Heart left ventricle (tissue), 16 donors: ENCODE results near the gene TMIGD2. TPM values are rescaled to one million over a fixed set of nuclear protein-coding genes. Genes with fewer than 3 reads are reported as not detected.

ENCODE experiments used
- ATAC-seq, 4 donors: fragments of 200-7000 bp; cut with Tn5 transposase; one replicate each; pipeline ENCODE4 v1.9.1; 2020 to 2022; ENCODE audit warnings: moderate library complexity in 4 of 4, mild to moderate bottlenecking in 3 of 4, moderate number of reproducible peaks in 1 of 4
- DNase-seq, 5 donors: peaks; one replicate each; pipeline ENCODE4 v3.0.0-alpha.2; 2020
- H3K27ac ChIP-seq, 12 donors: fragments of 200-600 bp; sonication (generic) in 4 of 12; one replicate each; pipeline versions ENCODE4 v1.5.0 to v1.8.0; 2016 to 2022; ENCODE audit warnings: mild to moderate bottlenecking in 2 of 12
- H3K27me3 ChIP-seq, 9 donors: fragments of 200-600 bp; sonication (generic) in 2 of 9; one replicate each; pipeline versions ENCODE4 v1.5.1 to v1.8.0; 2016 to 2022; ENCODE audit warnings: mild to moderate bottlenecking in 3 of 9
- H3K36me3 ChIP-seq, 9 donors: fragments of 200-600 bp; sonication (generic) in 2 of 9; one replicate each; pipeline versions ENCODE4 v1.5.0 to v1.8.0; 2018 to 2022; ENCODE audit warnings: mild to moderate bottlenecking in 2 of 9
- H3K4me1 ChIP-seq, 12 donors: fragments of 200-600 bp; sonication (generic) in 4 of 12; one replicate each; pipeline versions ENCODE4 v1.5.0 to v1.8.0; 2016 to 2022; ENCODE audit warnings: mild to moderate bottlenecking in 3 of 12
- H3K4me3 ChIP-seq, 12 donors: fragments of 200-600 bp; sonication (generic) in 4 of 12; one replicate each; pipeline versions ENCODE4 v1.5.0 to v1.8.0; 2017 to 2022; ENCODE audit warnings: mild to moderate bottlenecking in 9 of 12, moderate library complexity in 4 of 12
- H3K9me3 ChIP-seq, 12 donors: fragments of 200-600 bp; sonication (generic) in 4 of 12; one replicate each; pipeline versions ENCODE4 v1.5.0 to v1.8.0; 2016 to 2022; ENCODE audit warnings: mild to moderate bottlenecking in 1 of 12
- CTCF ChIP-seq, 12 donors: fragments of 200-600 bp; sonication (generic) in 4 of 12; IDR thresholded peaks; one replicate each; pipeline versions ENCODE4 v1.5.0 to v1.8.0; 2018 to 2022; ENCODE audit warnings: antibody characterized with exemption in 12 of 12, mild to moderate bottlenecking in 5 of 12
- POLR2A ChIP-seq, 2 donors: fragments of 450-650 bp; IDR thresholded peaks; one replicate each; pipeline ENCODE4 v1.6.1; 2017; ENCODE audit warnings: antibody characterized with exemption in 2 of 2, mild to moderate bottlenecking in 2 of 2, moderate library complexity in 2 of 2
- WGBS, 4 donors: extraction: QIAGEN DNeasy Blood & Tissue Kit in 2 of 4; methylation state at CpG; one replicate each; pipeline versions ENCODE4 v1.1.5 to v1.1.7; 2013 to 2018; 5-methylcytosine and 5-hydroxymethylcytosine counted together
- intact Hi-C, 10 donors: fragments of 100-400 bp; cut with DNase I; formaldehyde crosslinking; loops; one replicate each; pipeline versions ENCODE4 v1.11.1 to v1.14.2; 2022
- polyA plus RNA-seq, 2 donors: library from polyadenylated mRNA; stranded (reverse); fragments of 200-250 nt; gene quantifications; one replicate each; pipeline ENCODE4 v1.2.3, GENCODE V29; 2013
- total RNA-seq, 9 donors: library from RNA; depleted of rRNA in 2 of 9; stranded (reverse); fragments of >200 nt in 2 of 9; fragmentation: NEBNext Ultra II Directional in 3 of 9; extraction: Animal tissue kit (Norgen Biotek cat#: 25700) in 3 of 9; gene quantifications; one replicate each; pipeline versions ENCODE4 v1.1.0 to v1.2.4, GENCODE V29; 2016 to 2023
- donor health status: ischemic (EF 13 %, LVEDD 7.1; RV severe dilation, severe dysfunction).
- donor health status: healthy with polysubstance abuse.
- donor health status: DM: no; HTN: yes; CAD: no.
- donor health status: DM: no; HTN: no; CAD: no.
- donor health status: ischemic (EF 25% LVEDD 6.9; RV normal size, moderate dysfunction).
- donor health status: ischemic (EF 25% LVEDD 5.7; RV mildly dilated, moderate dysfunction).
- donor health status: healthy.
- donor health status: DM: yes; HTN: yes; CAD: no.
- donor health status: ischemic (EF 35%, LVEDD 5.7; RV mildly dilated, moderate dysfunction).
- donor health status: nonischemic (EF 11% LVEDD 7.7; RV severe dilation, severe dysfunction).
- donor health status: DM: yes; HTN: yes; CAD: no.
- donor health status: PGD.
- donor health status: ischemic (EF 29% LVEDD 5.4; RV normal size, mild dysfunction).
- donor health status: nonischemic (EF 23%, LVEDD 6.1; RV moderate dilation, normal function).

TMIGD2 gene
- total and polyA plus RNA-seq, 11 donors = 0.06 to 0.67 (median 0.25) TPM; not detected in 7

GRCh38 chr19:4266253-4267000 is 35.8 kb downstream of the TMIGD2 start:
- 86 to 94% (median 93%) methylated on average over 18 of the region's 18 CpGs for WGBS, 4 donors
- DNase-seq = no peak
- TF ChIP-seq CTCF (IDR thresholded peaks at IDR 0.05) (no peak), POLR2A (IDR thresholded peaks at IDR 0.05) (no peak)
- H3K36me3 ChIP-seq = peaks cover 0 to 95% (median 77%) of the 10 kb centered on the region in 9 donors
- intact Hi-C loops = loop anchor here (2.0 to 10.0 kb wide), 7 partner anchors 58 to 258 kb away; partner anchors contain the start of genes CHAF1A (in 3 of the 10) and SH3GL1 (in 3 of the 10)
- peaks cover 0 to 7% (median 0%) of the 10 kb centered on the region in 12 donors for H3K4me1 ChIP-seq
- no peaks in the 10 kb centered on the region for H3K9me3 ChIP-seq
- no peak overlapping the region for H3K4me3 ChIP-seq
- ATAC-seq = no peak
- no peak overlapping the region for H3K27ac ChIP-seq
- H3K27me3 ChIP-seq = no peaks in the 10 kb centered on the region

GRCh38 chr19:4264812-4265211 is 37.4 kb downstream of the TMIGD2 start:
- no peaks in the 10 kb centered on the region for H3K27me3 ChIP-seq
- intact Hi-C loops = loop anchor here (5.0 to 10.0 kb wide), 6 partner anchors 60 to 260 kb away; partner anchors contain the start of genes CHAF1A (in 3 of the 10) and SH3GL1 (in 3 of the 10)
- H3K36me3 ChIP-seq = peaks cover 0 to 98% (median 86%) of the 10 kb centered on the region in 9 donors
- H3K4me1 ChIP-seq = peaks cover 0 to 7% (median 0%) of the 10 kb centered on the region in 12 donors
- TF ChIP-seq CTCF (IDR thresholded peaks at IDR 0.05) (no peak), POLR2A (IDR thresholded peaks at IDR 0.05) (no peak)
- ATAC-seq = no peak
- no peak overlapping the region for H3K4me3 ChIP-seq
- H3K9me3 ChIP-seq = no peaks in the 10 kb centered on the region
- H3K27ac ChIP-seq = no peak overlapping the region
- 77 to 89% (median 82%) methylated on average over 4 of the region's 4 CpGs for WGBS, 4 donors
- DNase-seq = no peak

GRCh38 chr19:4260613-4261191 is 41.5 kb downstream of the TMIGD2 start:
- Histone ChIP-seq H3K4me3 (no peak overlapping the region), H3K36me3 (peaks cover 0 to 96% (median 89%) of the 10 kb centered on the region in 9 donors), H3K27me3 (no peaks in the 10 kb centered on the region), H3K4me1 (no peaks in the 10 kb centered on the region), H3K27ac (no peak overlapping the region), H3K9me3 (peaks cover 0 to 7% (median 2%) of the 10 kb centered on the region in 12 donors)
- TF ChIP-seq POLR2A (IDR thresholded peaks at IDR 0.05) (no peak), CTCF (IDR thresholded peaks at IDR 0.05) (no peak)
- ATAC-seq = no peak
- no peak for DNase-seq
- 93 to 96% (median 95%) methylated on average over 10 to 11 of the region's 11 CpGs for WGBS, 4 donors
- intact Hi-C loops = loop anchor here in 5 of 10 donors (10.0 kb wide), 4 partner anchors 64 to 264 kb away; partner anchors contain the start of genes CHAF1A (in 1 of the 5) and SH3GL1 (in 1 of the 5)

- H3K4me1 ChIP-seq = no peaks in the 10 kb centered on the region
- peaks cover 0 to 17% (median 3%) of the 10 kb centered on the region in 12 donors for H3K9me3 ChIP-seq
- H3K4me3 ChIP-seq = no peak overlapping the region
- H3K36me3 ChIP-seq = peaks cover 3 to 98% (median 95%) of the 10 kb centered on the region in 9 donors
- peak in 3 of 4 donors; percentile 14 to 33 (median 20) for ATAC-seq
- H3K27ac ChIP-seq = no peak overlapping the region
- WGBS, 4 donors = 91 to 97% (median 96%) methylated on average over 21 to 28 of the region's 28 CpGs
- H3K27me3 ChIP-seq = no peaks in the 10 kb centered on the region
- intact Hi-C loops = no loop called here
- DNase-seq = no peak
- TF ChIP-seq CTCF (IDR thresholded peaks at IDR 0.05) (no peak), POLR2A (IDR thresholded peaks at IDR 0.05) (no peak)
Observed at GRCh38 chr19:4258181-4258580, 44.0 kb downstream of the TMIGD2 start.
